Ascending aorta (tissue), 2 donors: Measurements from ENCODE around the gene NCAPG. TPM values are rescaled to one million over a fixed set of nuclear protein-coding genes. Genes with fewer than 3 reads are reported as not detected.

Experiments
- DNase-seq, 2 donors: peaks; one replicate each; pipeline ENCODE4 v3.0.0-alpha.2; 2019; ENCODE audit warnings: low spot score in 2 of 2
- H3K27ac ChIP-seq, 2 donors: fragments of 200-600 bp; sonication (generic); one replicate each; pipeline ENCODE4 v1.5.1; 2016 to 2017; ENCODE audit warnings: mild to moderate bottlenecking in 1 of 2
- H3K27me3 ChIP-seq: fragments of 200-600 bp; sonication (generic); one replicate; pipeline ENCODE4 v1.5.1; 2017
- H3K36me3 ChIP-seq, 2 donors: fragments of 200-600 bp; sonication (generic); one replicate each; pipeline ENCODE4 v1.5.1; 2016
- H3K4me1 ChIP-seq, 2 donors: fragments of 200-600 bp; sonication (generic); one replicate each; pipeline ENCODE4 v1.5.1; 2016 to 2017; ENCODE audit warnings: mild to moderate bottlenecking in 1 of 2
- H3K4me3 ChIP-seq, 2 donors: fragments of 200-600 bp; sonication (generic); one replicate each; pipeline ENCODE4 v1.5.1; 2016 to 2017; ENCODE audit warnings: mild to moderate bottlenecking in 1 of 2
- H3K9me3 ChIP-seq, 2 donors: fragments of 200-600 bp; sonication (generic); one replicate each; pipeline ENCODE4 v1.5.1; 2016
- intact Hi-C: fragments of 100-400 bp; cut with DNase I; formaldehyde crosslinking; loops from one replicate; pipeline ENCODE4 v1.15.1; 2023
- total RNA-seq: library from RNA; depleted of rRNA; stranded (reverse); fragments of >200 nt; gene quantifications from one replicate; pipeline ENCODE4 v1.1.0, GENCODE V29; 2016
- TF ChIP-seq, protein P1 (sequence below), 3 experiments: fragments of 200-600 bp in 2 of 3; fragments of 450-650 bp in 1 of 3; sonication (generic) in 2 of 3; IDR thresholded peaks; one replicate each; pipeline ENCODE4 v1.5.1; 2016 to 2019; ENCODE audit warnings: antibody characterized with exemption in 3 of 3, mild to moderate bottlenecking in 1 of 3, moderate library complexity in 1 of 3

Gene NCAPG
- total RNA-seq, 1 donor from 2014 or later = not detected

DNA sequence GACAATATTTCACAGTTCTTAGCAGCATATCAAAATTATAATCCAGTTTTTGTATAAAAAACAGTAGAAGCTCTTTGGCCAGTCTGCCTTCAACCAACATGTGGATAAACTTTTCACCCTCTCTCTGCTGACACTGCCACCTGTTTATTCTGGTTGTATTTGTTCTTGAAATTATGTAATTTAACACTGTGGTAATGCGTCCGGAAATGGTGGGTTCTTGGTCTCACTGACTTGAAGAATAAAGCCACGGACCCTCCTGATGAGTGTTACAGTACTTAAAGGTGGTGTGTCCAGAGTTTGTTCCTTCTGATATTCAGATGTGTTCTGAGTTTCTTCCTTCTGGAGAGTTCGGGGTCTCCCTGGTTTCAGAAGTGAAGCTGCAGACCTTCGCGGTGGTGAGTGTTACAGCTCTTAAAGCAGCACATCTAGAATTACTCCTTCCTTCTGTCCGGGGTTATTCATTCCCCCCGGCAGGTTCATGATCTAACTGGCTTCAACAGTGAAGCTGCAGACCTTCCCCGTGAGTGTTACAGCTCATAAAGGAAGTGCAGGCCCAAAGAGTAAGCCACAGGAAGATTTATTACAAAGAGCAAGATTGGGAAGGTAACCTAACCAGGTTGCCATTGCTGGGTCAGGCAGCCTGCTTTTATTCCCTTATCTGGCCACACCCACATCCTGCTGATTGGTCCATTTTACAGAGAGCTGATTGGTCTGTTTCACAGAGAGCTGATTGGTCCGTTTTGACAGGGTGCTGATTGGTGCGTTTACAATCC, 45.1 kb upstream of the NCAPG start:
- Histone ChIP-seq H3K27ac (no peak overlapping the region), H3K36me3 (no peaks in the 10 kb centered on the region), H3K27me3 (no peaks in the 10 kb centered on the region), H3K4me1 (no peaks in the 10 kb centered on the region), H3K4me3 (no peak overlapping the region), H3K9me3 (peaks cover 0 to 5% of the 10 kb centered on the region in 2 donors)
- intact Hi-C loops = no loop called here
- DNase-seq = no peak
- TF ChIP-seq, protein P1, sequence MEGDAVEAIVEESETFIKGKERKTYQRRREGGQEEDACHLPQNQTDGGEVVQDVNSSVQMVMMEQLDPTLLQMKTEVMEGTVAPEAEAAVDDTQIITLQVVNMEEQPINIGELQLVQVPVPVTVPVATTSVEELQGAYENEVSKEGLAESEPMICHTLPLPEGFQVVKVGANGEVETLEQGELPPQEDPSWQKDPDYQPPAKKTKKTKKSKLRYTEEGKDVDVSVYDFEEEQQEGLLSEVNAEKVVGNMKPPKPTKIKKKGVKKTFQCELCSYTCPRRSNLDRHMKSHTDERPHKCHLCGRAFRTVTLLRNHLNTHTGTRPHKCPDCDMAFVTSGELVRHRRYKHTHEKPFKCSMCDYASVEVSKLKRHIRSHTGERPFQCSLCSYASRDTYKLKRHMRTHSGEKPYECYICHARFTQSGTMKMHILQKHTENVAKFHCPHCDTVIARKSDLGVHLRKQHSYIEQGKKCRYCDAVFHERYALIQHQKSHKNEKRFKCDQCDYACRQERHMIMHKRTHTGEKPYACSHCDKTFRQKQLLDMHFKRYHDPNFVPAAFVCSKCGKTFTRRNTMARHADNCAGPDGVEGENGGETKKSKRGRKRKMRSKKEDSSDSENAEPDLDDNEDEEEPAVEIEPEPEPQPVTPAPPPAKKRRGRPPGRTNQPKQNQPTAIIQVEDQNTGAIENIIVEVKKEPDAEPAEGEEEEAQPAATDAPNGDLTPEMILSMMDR (IDR thresholded peaks at IDR 0.05) = no peak

DNA sequence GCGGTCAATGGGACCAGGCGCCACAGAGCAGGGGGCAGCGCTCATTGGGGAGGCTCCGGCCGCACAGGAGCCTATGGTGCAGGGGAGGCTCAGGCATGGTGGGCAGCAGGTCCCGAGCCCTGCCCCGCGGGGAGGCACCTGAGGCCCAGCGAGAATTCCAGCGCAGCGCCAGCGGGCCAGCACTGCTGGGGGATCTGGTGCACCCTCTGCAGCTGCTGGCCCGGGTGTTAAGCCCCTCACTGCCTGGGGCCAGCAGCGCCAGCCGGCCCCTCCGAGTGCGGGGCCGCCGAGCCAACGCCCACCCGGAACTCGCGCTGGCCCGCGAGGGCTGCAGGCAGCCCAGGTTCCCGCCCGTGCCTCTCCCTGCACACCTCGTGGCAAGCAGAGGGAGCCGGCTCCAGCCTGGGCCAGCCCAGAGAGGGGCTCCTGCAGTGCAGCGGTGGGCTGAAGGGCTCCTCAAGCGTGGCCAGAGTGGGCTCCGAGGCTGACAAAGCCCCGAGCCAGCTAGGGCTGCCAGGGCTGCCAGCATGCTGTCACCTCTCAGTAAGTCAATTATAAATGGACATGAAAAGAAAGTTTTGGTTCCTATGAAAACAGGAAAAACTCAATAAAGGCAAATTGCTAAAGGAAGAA, 43.8 kb upstream of the NCAPG start:
- peaks cover 0 to 5% of the 10 kb centered on the region in 2 donors for H3K9me3 ChIP-seq
- no peaks in the 10 kb centered on the region for H3K27me3 ChIP-seq
- no peaks in the 10 kb centered on the region for H3K4me1 ChIP-seq
- no peak overlapping the region for H3K4me3 ChIP-seq
- H3K27ac ChIP-seq = no peak overlapping the region
- no peak for DNase-seq
- TF ChIP-seq, protein P1 (IDR thresholded peaks at IDR 0.05) = no peak
- intact Hi-C loops = no loop called here
- no peaks in the 10 kb centered on the region for H3K36me3 ChIP-seq

DNA sequence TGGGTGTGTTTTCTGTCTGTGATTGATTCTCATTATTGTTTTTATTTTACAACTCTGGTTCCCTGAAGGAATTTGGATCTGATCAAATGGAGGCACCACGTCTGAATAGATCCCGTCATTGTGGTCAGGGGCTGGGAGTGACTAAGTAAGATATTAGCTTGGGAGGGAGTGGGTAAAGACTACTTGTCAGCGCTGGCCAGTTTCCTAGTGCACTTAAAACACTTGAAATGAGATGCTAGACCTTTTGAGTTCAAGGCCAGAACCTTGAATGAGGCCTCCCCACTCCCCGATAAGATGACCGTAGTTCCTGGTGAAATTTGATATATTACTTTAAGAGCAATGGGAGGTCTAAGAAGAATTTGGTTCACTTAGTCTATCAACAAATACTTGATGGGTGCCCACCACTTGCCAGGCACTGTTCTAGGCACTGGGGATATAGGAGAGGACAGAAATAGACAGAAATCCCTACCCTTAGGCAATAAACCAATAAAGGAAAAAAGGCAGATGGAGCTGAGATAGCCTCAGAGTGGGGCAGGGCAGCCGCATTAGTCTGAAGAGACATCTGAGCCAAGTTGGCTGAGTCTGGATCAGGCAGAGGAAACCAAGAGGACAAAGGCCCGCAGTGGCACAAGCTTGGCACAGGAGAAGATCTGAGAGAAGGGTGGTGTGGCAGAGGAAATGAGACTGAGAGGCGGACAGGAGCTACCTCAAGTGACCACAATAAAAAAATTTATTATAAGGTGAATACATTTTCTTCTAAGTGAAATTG, 41.2 kb upstream of the NCAPG start:
- Histone ChIP-seq H3K9me3 (peaks cover 0 to 5% of the 10 kb centered on the region in 2 donors), H3K4me1 (no peaks in the 10 kb centered on the region), H3K27me3 (no peaks in the 10 kb centered on the region), H3K36me3 (no peaks in the 10 kb centered on the region), H3K27ac (no peak overlapping the region), H3K4me3 (no peak overlapping the region)
- TF ChIP-seq, protein P1 (IDR thresholded peaks at IDR 0.05) = no peak
- no peak for DNase-seq
- intact Hi-C loops = no loop called here

DNA sequence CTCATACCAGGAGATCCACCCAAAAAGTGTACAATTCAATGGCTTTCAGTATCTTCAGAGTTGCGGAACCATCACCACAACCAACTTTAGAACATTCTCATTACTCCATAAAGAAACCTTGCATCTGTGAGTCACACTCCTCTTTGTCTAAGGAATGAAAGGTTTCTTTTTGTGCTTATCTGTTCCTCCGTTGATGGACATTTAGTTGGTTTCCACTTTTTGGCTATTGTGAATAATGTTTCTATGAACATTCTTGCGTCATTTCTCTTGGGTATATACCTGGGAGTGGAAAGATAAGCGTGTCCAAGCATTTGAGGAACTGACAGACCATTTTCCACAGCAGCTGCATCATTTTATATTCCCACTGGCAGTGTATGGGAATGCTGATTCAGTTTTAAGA, 39.9 kb upstream of the NCAPG start:
- TF ChIP-seq, protein P1 (IDR thresholded peaks at IDR 0.05) = no peak
- intact Hi-C loops = no loop called here
- no peak for DNase-seq
- H3K9me3 ChIP-seq = peaks cover 0 to 5% of the 10 kb centered on the region in 2 donors
- H3K4me3 ChIP-seq = no peak overlapping the region
- no peak overlapping the region for H3K27ac ChIP-seq
- H3K4me1 ChIP-seq = no peaks in the 10 kb centered on the region
- H3K36me3 ChIP-seq = no peaks in the 10 kb centered on the region
- H3K27me3 ChIP-seq = no peaks in the 10 kb centered on the region

DNA sequence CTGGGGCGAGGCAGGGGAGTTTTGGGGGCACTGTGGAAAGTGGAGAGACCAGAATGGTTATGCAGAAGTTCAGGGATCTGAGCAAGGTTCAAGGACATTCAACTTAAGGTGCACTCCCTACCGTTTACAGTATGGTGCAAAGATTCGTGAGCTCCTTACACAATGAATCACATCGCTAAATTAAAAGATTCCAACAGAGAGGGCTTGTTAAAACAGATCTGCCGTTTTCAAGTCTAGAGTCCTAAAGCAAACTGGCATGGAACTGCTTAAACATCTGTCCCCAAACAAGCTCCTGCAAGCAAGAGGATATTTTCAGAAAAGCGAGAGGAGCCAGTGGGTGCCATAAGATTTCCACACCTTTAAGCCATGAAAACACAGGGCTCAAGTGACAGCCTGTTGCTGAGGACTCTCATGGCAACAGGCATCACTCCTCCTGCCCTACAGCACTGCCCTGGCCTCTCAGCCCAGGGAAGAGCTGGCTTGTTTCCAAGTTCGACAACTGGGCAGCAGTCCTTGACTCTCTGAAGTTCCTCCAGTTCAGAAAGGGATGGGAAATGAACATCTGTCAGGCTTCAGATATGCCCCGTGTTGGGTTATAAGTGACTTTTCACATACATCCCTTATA, 39.4 kb upstream of the NCAPG start:
- TF ChIP-seq, protein P1 (IDR thresholded peaks at IDR 0.05) = no peak

More for the DNA sequence above, 39.4 kb upstream of the NCAPG start:
- Histone ChIP-seq H3K9me3 (peaks cover 0 to 5% of the 10 kb centered on the region in 2 donors), H3K4me1 (no peaks in the 10 kb centered on the region), H3K27me3 (no peaks in the 10 kb centered on the region), H3K36me3 (no peaks in the 10 kb centered on the region), H3K4me3 (no peak overlapping the region), H3K27ac (no peak overlapping the region)
- intact Hi-C loops = no loop called here
- no peak for DNase-seq
